ENCODE results near the gene CYLD. TPM values are rescaled to one million over a fixed set of nuclear protein-coding genes. Genes with fewer than 3 reads are reported as not detected.

CYLD gene
- total and polyA plus RNA-seq, 10 of the 15 experiments (the other 5 are each of a cell fraction or from before 2014, with no cell fraction given): 19.2 to 106 (median 46.1) TPM

- no peak for TF ChIP-seq ASH2L (IDR thresholded peaks at IDR 0.05; ENCODE audit: borderline replicate concordance, low read depth)
- TF ChIP-seq ATF3 (IDR thresholded peaks at IDR 0.05; ENCODE audit: borderline replicate concordance, extremely low read depth, low read depth, low read length): no peak
- TF ChIP-seq SMARCA5 (IDR thresholded peaks at IDR 0.05): no peak
- no peak for TF ChIP-seq USF1 (IDR thresholded peaks at IDR 0.05; ENCODE audit: borderline replicate concordance, extremely low read length, insufficient read depth, low read depth, low read length)
- peak; percentile 69 for TF ChIP-seq MXI1 (IDR thresholded peaks at IDR 0.05; ENCODE audit: low read depth, low read length)
- 0 out of 2 replicates have a peak, but pooled peaks have one; percentile 33 for TF ChIP-seq TBL1XR1 (IDR thresholded peaks at IDR 0.05; ENCODE audit: low read depth, low read length)
- no peak; the same call in 1 of the 2 replicates for TF ChIP-seq CHD2 (IDR thresholded peaks at IDR 0.05; ENCODE audit: borderline replicate concordance, low read depth, low read length)
- peak; percentile 86 for TF ChIP-seq NFIC (IDR thresholded peaks at IDR 0.05; ENCODE audit: low read depth, low read length)
- 0 out of 2 replicates have a peak, but pooled peaks have one; percentile 5 for TF ChIP-seq GABPA (IDR thresholded peaks at IDR 0.05; ENCODE audit: low read depth)
- TF ChIP-seq RB1 (IDR thresholded peaks at IDR 0.05; ENCODE audit: borderline replicate concordance): no peak
- TF ChIP-seq IKZF2 (IDR thresholded peaks at IDR 0.05): peak; percentile 99
- TF ChIP-seq MEF2A (IDR thresholded peaks at IDR 0.05; ENCODE audit: insufficient read depth, low read depth, low read length): 0 out of 2 replicates have a peak, but pooled peaks have one; percentile 62
- no peak for TF ChIP-seq E2F4 (IDR thresholded peaks at IDR 0.05; ENCODE audit: low read depth, low read length)
- TF ChIP-seq CREM (IDR thresholded peaks at IDR 0.05; ENCODE audit: low read depth): peak; percentile 73; the same call in 1 of the 2 replicates
- TF ChIP-seq CBX3 (IDR thresholded peaks at IDR 0.05; ENCODE audit: borderline replicate concordance, low read depth): no peak
- TF ChIP-seq TAF1 (IDR thresholded peaks at IDR 0.05; ENCODE audit: borderline replicate concordance, low read depth, low read length): no peak
- no peak for TF ChIP-seq ZBTB40 (IDR thresholded peaks at IDR 0.05; ENCODE audit: borderline replicate concordance)
- TF ChIP-seq ELK1 (IDR thresholded peaks at IDR 0.05; ENCODE audit: low read depth, low read length): no peak
Observed at GRCh38 chr16:50735629-50736122, 6.2 kb upstream of the CYLD start (continued).
